ENCODE results near the gene RGMA.
"Not testable (repeated sequence)": the region's sequence is repeated elsewhere in the genome, so short reads cannot be mapped to it uniquely, and the experiment has no call there.

Gene RGMA

GRCh38 chr15:93048426-93048721 is 40.6 kb downstream of the RGMA start:
- DNase-seq (ENCODE audit: low read depth) = no peak

GRCh38 chr15:93047621-93048425 is 41.2 kb downstream of the RGMA start:
- DNase-seq (ENCODE audit: low read depth) = no peak

- DNase-seq (ENCODE audit: low read depth) = no peak
Measured at GRCh38 chr15:93046721-93047120, 42.3 kb downstream of the RGMA start.

GRCh38 chr15:93046120-93046519 is 42.9 kb downstream of the RGMA start:
- no peak for DNase-seq (ENCODE audit: low read depth)

- DNase-seq (ENCODE audit: low read depth) = no peak
Measured at GRCh38 chr15:93045191-93045785, 43.7 kb downstream of the RGMA start.

- DNase-seq (ENCODE audit: low read depth) = no peak
Measured at GRCh38 chr15:93044301-93045190, 44.5 kb downstream of the RGMA start.

- DNase-seq (ENCODE audit: low read depth) = no peak
Measured at GRCh38 chr15:93043621-93044300, 45.2 kb downstream of the RGMA start.

- no peak for DNase-seq (ENCODE audit: low read depth)
Measured at GRCh38 chr15:93042691-93043378, 46.2 kb downstream of the RGMA start.

- no peak for DNase-seq (ENCODE audit: low read depth)
Measured at GRCh38 chr15:93042211-93042610, 46.8 kb downstream of the RGMA start.

- DNase-seq (ENCODE audit: low read depth) = no peak
Measured at GRCh38 chr15:93041159-93041547, 47.9 kb downstream of the RGMA start.

GRCh38 chr15:93040288-93041158 is 48.5 kb downstream of the RGMA start:
- DNase-seq (ENCODE audit: low read depth) = no peak

- not testable (repeated sequence) for DNase-seq (ENCODE audit: low read depth)
Measured at GRCh38 chr15:93039562-93040287, 49.3 kb downstream of the RGMA start.

GRCh38 chr15:93037820-93038705 is 50.9 kb downstream of the RGMA start:
- no peak for DNase-seq (ENCODE audit: low read depth)

- DNase-seq (ENCODE audit: low read depth) = no peak
Measured at GRCh38 chr15:93036951-93037819, 51.8 kb downstream of the RGMA start.

- no peak for DNase-seq (ENCODE audit: low read depth)
Measured at GRCh38 chr15:93035953-93036810, 52.8 kb downstream of the RGMA start.

GRCh38 chr15:93035092-93035915 is 53.7 kb downstream of the RGMA start:
- DNase-seq (ENCODE audit: low read depth) = no peak

Measured in HS-5 (cell line).